Measurements from ENCODE around the gene ARAF.
"Not testable (repeated sequence)": the region's sequence is repeated elsewhere in the genome, so short reads cannot be mapped to it uniquely, and the experiment has no call there.

GRCh38 chrX:47603125-47603524 lies 42.1 kb downstream of the ARAF start:
- TF ChIP-seq EZH2 (IDR thresholded peaks at IDR 0.05; ENCODE audit: insufficient read depth, poor library complexity, severe bottlenecking); EZH2phosphoT487 (IDR thresholded peaks at IDR 0.05; ENCODE audit: insufficient read depth, low read depth): not testable (repeated sequence)

Data from GM23248 (cell line).